KG1 (cell line): ENCODE data around the gene HOXC4.
"Not testable (repeated sequence)": the region's sequence is repeated elsewhere in the genome, so short reads cannot be mapped to it uniquely, and the experiment has no call there.

Source experiments
- DNase-seq: peaks from one replicate; lab custom pipeline; 2025; lab: John Stamatoyannopoulos, UW

The HOXC4 gene

GRCh38 chr12:54058128-54058768 lies 4.6 kb downstream of the HOXC4 start:
- DNase-seq, result no peak

- no peak for DNase-seq
These were observed 6.0 kb downstream of the HOXC4 start for GRCh38 chr12:54059668-54060067.

- DNase-seq, result no peak
These were observed 6.7 kb downstream of the HOXC4 start for GRCh38 chr12:54060174-54060974.

- no peak for DNase-seq
These were observed 7.5 kb downstream of the HOXC4 start for GRCh38 chr12:54060975-54061778.

GRCh38 chr12:54065677-54066076 lies 12.0 kb downstream of the HOXC4 start:
- DNase-seq, result no peak

GRCh38 chr12:54066408-54066807 lies 12.8 kb downstream of the HOXC4 start:
- DNase-seq, result no peak

- no peak for DNase-seq
These were observed 14.9 kb downstream of the HOXC4 start for GRCh38 chr12:54068418-54069070.

- DNase-seq, result no peak
These were observed 18.3 kb downstream of the HOXC4 start for GRCh38 chr12:54071942-54072341.

GRCh38 chr12:54074308-54074707 lies 20.7 kb downstream of the HOXC4 start:
- DNase-seq, result no peak

- no peak for DNase-seq
These were observed 21.8 kb downstream of the HOXC4 start for GRCh38 chr12:54075409-54075808.

GRCh38 chr12:54075974-54076373 lies 22.3 kb downstream of the HOXC4 start:
- no peak for DNase-seq

- not testable (repeated sequence) for DNase-seq
These were observed 24.2 kb downstream of the HOXC4 start for GRCh38 chr12:54077843-54078242.

GRCh38 chr12:54079115-54079514 lies 25.5 kb downstream of the HOXC4 start:
- not testable (repeated sequence) for DNase-seq

- DNase-seq, result not testable (repeated sequence)
These were observed 26.6 kb downstream of the HOXC4 start for GRCh38 chr12:54080008-54080924.

- not testable (repeated sequence) for DNase-seq
These were observed 27.4 kb downstream of the HOXC4 start for GRCh38 chr12:54081053-54081514.

- not testable (repeated sequence) for DNase-seq
These were observed 28.2 kb downstream of the HOXC4 start for GRCh38 chr12:54081581-54082396.

GRCh38 chr12:54082397-54082892 lies 28.8 kb downstream of the HOXC4 start:
- DNase-seq, result no peak

- not testable (repeated sequence) for DNase-seq
These were observed 34.4 kb downstream of the HOXC4 start for GRCh38 chr12:54088011-54088410.

GRCh38 chr12:54089465-54089864 lies 35.8 kb downstream of the HOXC4 start:
- not testable (repeated sequence) for DNase-seq

- not testable (repeated sequence) for DNase-seq
These were observed 36.7 kb downstream of the HOXC4 start for GRCh38 chr12:54090312-54090711.
